Prostate gland (tissue), 2 donors: Measurements from ENCODE around the gene KRTAP10-6. TPM values are rescaled to one million over a fixed set of nuclear protein-coding genes. Genes with fewer than 3 reads are reported as not detected.
"Not testable (repeated sequence)": the region's sequence is repeated elsewhere in the genome, so short reads cannot be mapped to it uniquely, and the experiment has no call there.

ENCODE experiments used
- DNase-seq: peaks from one replicate; pipeline ENCODE4 v3.0.0-alpha.2; 2019; ENCODE audit warnings: low spot score
- H3K27ac ChIP-seq, 2 donors: fragments of 200-600 bp; sonication (generic); 2 replicates each; pipeline ENCODE4 v1.5.1; 2017 to 2019
- H3K27me3 ChIP-seq: fragments of 200-600 bp; sonication (generic); replicated peaks from 2 replicates; pipeline ENCODE4 v1.5.1; 2019; ENCODE audit not compliant: insufficient read depth
- H3K36me3 ChIP-seq, 2 donors: fragments of 200-600 bp; sonication (generic); 1 replicate in 1 of 2; 2 replicates in 1 of 2; pipeline versions ENCODE4 v1.5.1 to v1.8.1; 2017 to 2019
- H3K4me1 ChIP-seq: fragments of 200-600 bp; sonication (generic); replicated peaks from 2 replicates; pipeline ENCODE4 v1.5.1; 2019
- H3K4me3 ChIP-seq, 2 donors: fragments of 200-600 bp; sonication (generic); 2 replicates each; pipeline ENCODE4 v1.5.1; 2017 to 2019
- H3K9me3 ChIP-seq: fragments of 200-600 bp; sonication (generic); 2 replicates; pipeline ENCODE4 v1.5.1; 2017
- POLR2A ChIP-seq: fragments of 450-650 bp; IDR thresholded peaks from one replicate; pipeline ENCODE4 v1.6.1; 2016; ENCODE audit warnings: antibody characterized with exemption, mild to moderate bottlenecking
- POLR2AphosphoS5 ChIP-seq: sonication (generic); formaldehyde crosslinking; IDR thresholded peaks from one replicate; pipeline ENCODE4 v1.6.1; 2017; ENCODE audit warnings: antibody characterized with exemption
- WGBS: methylation state at CpG from one replicate; pipeline ENCODE4 v1.1.5; 2018; 5-methylcytosine and 5-hydroxymethylcytosine counted together
- intact Hi-C: fragments of 100-400 bp; cut with DNase I; formaldehyde crosslinking; loops from one replicate; pipeline ENCODE4 v1.14.2; 2022
- total RNA-seq, 2 donors: library from RNA; depleted of rRNA; stranded (reverse); fragments of >200 nt; gene quantifications; one replicate each; pipeline ENCODE4 v1.1.0, GENCODE V29; 2016
- TF ChIP-seq, protein P1 (sequence below), 4 experiments: fragments of 200-600 bp in 2 of 4; fragments of 450-650 bp in 2 of 4; sonication (generic) in 2 of 4; IDR thresholded peaks; 1 replicate in 3 of 4; 2 replicates in 1 of 4; pipeline ENCODE4 v1.5.1; 2016 to 2019; ENCODE audit warnings: antibody characterized with exemption in 4 of 4, mild to moderate bottlenecking in 2 of 4, moderate library complexity in 2 of 4

The KRTAP10-6 gene
- total RNA-seq, 2 donors from 2014 or later, result not detected

DNA sequence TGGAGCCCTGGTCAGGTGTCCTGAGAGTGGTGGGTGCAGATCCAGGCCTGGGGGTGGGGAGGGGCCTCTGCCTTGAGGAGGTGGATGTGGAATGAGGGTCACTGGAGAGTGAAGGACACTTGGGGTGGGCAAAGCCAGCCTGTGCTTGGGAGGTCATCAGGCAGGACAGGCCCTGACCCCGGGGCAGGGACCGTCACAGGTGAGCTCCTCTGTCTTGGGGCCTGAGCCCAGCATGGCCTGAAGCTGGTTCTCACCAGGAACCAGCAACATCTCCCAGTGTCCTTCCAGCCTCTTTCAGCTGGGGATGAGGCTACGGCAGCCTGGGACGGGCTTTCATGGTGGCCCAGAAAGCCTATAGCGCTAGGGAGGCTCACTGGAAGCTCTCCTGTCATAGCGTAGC is 40.2 kb downstream of the KRTAP10-6 start:
- H3K4me3 ChIP-seq, result no peak overlapping the region
- no peak for TF ChIP-seq POLR2A
- TF ChIP-seq, protein P1, sequence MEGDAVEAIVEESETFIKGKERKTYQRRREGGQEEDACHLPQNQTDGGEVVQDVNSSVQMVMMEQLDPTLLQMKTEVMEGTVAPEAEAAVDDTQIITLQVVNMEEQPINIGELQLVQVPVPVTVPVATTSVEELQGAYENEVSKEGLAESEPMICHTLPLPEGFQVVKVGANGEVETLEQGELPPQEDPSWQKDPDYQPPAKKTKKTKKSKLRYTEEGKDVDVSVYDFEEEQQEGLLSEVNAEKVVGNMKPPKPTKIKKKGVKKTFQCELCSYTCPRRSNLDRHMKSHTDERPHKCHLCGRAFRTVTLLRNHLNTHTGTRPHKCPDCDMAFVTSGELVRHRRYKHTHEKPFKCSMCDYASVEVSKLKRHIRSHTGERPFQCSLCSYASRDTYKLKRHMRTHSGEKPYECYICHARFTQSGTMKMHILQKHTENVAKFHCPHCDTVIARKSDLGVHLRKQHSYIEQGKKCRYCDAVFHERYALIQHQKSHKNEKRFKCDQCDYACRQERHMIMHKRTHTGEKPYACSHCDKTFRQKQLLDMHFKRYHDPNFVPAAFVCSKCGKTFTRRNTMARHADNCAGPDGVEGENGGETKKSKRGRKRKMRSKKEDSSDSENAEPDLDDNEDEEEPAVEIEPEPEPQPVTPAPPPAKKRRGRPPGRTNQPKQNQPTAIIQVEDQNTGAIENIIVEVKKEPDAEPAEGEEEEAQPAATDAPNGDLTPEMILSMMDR (IDR thresholded peaks at IDR 0.05), result no peak
- no peak for TF ChIP-seq POLR2AphosphoS5
- no peaks in the 10 kb centered on the region for H3K9me3 ChIP-seq
- H3K4me1 ChIP-seq, result no peaks in the 10 kb centered on the region
- intact Hi-C loops, result no loop called here
- no peak for DNase-seq
- WGBS, result 96% methylated on average over 6 of the region's 6 CpGs
- H3K27ac ChIP-seq, result no peak overlapping the region
- no peaks in the 10 kb centered on the region for H3K27me3 ChIP-seq
- H3K36me3 ChIP-seq, result no peaks in the 10 kb centered on the region

DNA sequence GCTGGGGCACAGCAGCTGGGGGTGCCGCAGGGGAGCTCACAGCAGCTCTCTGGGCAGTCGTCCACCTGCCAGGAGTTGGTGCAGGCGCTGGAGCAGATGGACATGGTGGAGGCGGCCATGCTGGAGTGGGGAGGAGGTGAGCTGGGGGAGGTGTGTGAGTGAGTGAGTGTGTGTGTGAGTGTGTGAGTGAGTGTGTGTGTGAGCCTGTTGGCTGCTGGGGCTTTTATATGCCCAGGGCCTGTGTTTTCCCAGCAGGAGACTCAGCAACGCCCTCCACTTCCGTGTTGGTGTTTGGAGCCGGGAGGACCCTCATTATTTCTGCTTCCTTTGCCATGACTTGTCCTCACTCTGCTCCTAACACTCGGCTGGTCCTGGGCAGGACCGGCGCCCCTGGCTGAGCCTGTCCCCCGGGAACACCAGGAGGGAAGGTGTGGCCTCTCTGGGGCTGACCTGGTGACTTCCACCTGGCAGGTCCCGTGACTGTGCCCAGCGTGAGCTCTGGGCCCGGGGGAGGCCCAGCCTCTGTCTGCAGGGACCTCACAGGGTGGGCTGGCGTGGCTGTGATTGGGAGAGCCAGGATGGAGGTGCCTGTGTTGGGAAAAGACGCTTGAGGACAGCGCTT is 40.9 kb downstream of the KRTAP10-6 start, which contains the start of gene KRTAP10-2:
Gene KRTAP10-2, minus strand, starts transcription at position 166 of the 622 bp plus-strand sequence. Its CDS starts 47 bp downstream, at position 119.
- H3K27me3 ChIP-seq, result no peaks in the 10 kb centered on the region
- intact Hi-C loops, result no loop called here
- 34% methylated on average over 17 of the region's 17 CpGs for WGBS
- H3K4me1 ChIP-seq, result no peaks in the 10 kb centered on the region
- H3K27ac ChIP-seq, result no peak within 1 kb of the TSS
- DNase-seq, result no peak
- TF ChIP-seq, protein P1 (IDR thresholded peaks at IDR 0.05), result no peak
- no peak for TF ChIP-seq POLR2AphosphoS5
- TF ChIP-seq POLR2A, result no peak
- no peaks in the 10 kb centered on the region for H3K9me3 ChIP-seq
- H3K36me3 ChIP-seq, result no peaks in the 10 kb centered on the region
- no peak within 1 kb of the TSS for H3K4me3 ChIP-seq

DNA sequence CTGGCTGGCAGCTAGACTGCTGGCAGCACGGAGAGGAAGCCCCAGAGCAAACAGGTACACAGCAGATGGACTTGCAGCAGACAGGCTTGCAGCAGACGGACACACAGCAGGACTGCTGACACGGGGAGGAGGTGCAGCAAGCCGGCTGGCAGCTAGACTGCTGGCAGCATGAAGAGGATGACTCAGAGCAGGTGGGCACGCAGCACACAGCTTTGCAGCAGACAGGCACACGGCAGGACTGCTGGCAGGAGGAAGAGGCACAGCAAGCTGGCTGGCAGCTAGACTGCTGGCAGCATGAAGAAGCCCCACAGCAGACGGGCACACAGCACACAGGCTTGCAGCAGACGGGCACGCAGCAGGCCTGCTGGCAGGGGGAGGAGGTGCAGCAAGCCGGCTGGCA is 41.5 kb downstream of the KRTAP10-6 start:
- Histone ChIP-seq H3K36me3 (no peaks in the 10 kb centered on the region), H3K27me3 (no peaks in the 10 kb centered on the region), H3K4me1 (no peaks in the 10 kb centered on the region), H3K4me3 (no peak overlapping the region), H3K9me3 (no peaks in the 10 kb centered on the region), H3K27ac (no peak overlapping the region)
- intact Hi-C loops, result no loop called here
- DNase-seq, result no peak
- WGBS, result 40% methylated on average over 10 of the region's 10 CpGs
- TF ChIP-seq POLR2A, result no peak
- TF ChIP-seq, protein P1 (IDR thresholded peaks at IDR 0.05), result no peak
- TF ChIP-seq POLR2AphosphoS5, result no peak

DNA sequence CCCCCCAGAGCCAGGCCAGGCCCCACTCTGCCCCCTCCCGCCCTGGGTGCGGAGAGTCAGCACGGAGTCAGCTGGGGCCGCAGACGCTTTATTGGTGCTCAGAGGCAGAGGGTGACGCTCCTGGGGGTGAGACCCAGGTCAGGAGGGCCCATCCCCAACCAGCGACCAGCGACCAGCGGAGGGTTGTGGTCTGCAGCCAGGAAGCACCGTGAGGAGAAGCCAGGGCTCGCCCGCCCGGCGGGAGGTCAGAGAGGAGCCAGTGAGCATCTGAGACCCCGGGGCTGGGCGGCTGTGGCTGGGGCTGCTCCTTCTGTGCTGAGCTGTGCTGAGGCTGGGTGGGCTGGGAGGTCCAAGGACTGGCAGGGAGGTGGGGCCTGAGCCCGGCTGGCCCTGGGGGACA is 42.0 kb downstream of the KRTAP10-6 start:
- H3K9me3 ChIP-seq, intact Hi-C loops, H3K4me3 ChIP-seq, H3K27ac ChIP-seq, H3K4me1 ChIP-seq, DNase-seq, H3K27me3 ChIP-seq, H3K36me3 ChIP-seq: not testable (repeated sequence)
- WGBS, result 74% methylated on average over 17 of the region's 17 CpGs

DNA sequence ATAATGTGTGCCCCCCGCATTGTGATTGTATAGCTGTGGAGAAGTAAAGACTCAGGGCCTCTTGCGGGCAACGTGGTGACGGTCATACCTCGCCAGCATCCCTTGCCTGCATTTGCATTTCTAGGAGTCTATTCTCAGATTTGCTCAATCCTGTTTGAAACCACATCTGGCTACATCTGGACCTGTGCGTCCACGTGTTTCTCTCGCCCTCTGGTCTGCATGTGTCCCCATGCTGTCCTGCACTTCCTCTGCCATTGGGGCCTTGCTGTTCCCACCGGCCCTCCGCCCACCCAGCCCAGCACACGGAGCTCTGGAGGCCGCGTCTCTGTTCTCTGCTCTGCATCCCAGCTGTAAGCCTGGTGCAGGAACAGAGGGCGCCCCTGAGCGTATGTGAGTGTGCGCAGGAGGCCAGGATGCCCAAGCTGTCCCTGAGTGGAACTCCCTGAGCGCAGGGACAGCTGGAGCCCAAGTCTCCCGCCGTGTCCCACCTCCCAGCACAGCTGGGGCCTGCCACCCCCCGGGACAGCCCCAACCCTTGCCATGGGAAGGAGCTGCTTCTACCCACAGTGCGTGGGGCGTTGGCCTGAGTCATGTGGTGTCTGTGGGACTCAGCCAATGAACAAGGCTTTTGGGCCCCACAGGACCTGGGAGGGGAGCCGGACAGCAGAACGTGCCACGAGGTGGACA is 42.6 kb downstream of the KRTAP10-6 start:
- H3K4me3 ChIP-seq, result no peak overlapping the region
- no peaks in the 10 kb centered on the region for H3K9me3 ChIP-seq
- no peaks in the 10 kb centered on the region for H3K4me1 ChIP-seq
- no peak for DNase-seq
- H3K27me3 ChIP-seq, result no peaks in the 10 kb centered on the region
- 72% methylated on average over 22 of the region's 25 CpGs for WGBS
- intact Hi-C loops, result no loop called here
- no peak overlapping the region for H3K27ac ChIP-seq
- H3K36me3 ChIP-seq, result no peaks in the 10 kb centered on the region
- TF ChIP-seq POLR2A, result no peak
- no peak for TF ChIP-seq POLR2AphosphoS5
- TF ChIP-seq, protein P1 (IDR thresholded peaks at IDR 0.05), result no peak
